H1 (cell line): ENCODE measurements around the gene GAP43. TPM values are rescaled to one million over a fixed set of nuclear protein-coding genes. Genes with fewer than 3 reads are reported as not detected.

Experiments used
- CTCF ChIA-PET: fragments of 300-600 bp; sonication (Branson Sonifier 250); formaldehyde crosslinking; loops from one replicate; lab custom pipeline; 2021; ENCODE audit not compliant: partially characterized antibody; lab: Charles Lee
- POLR2A ChIA-PET: fragments of 300-600 bp; sonication (Branson Sonifier 250); formaldehyde crosslinking; loops from one replicate; lab custom pipeline; 2021; ENCODE audit warnings: inconsistent platforms; ENCODE audit not compliant: partially characterized antibody; lab: Charles Lee
- DNase-seq, 2 experiments: peaks; one replicate each; pipeline versions ENCODE4 v3.0.0 to v3.0.0-alpha.2; 2010 to 2022; ENCODE audit warnings: low spot score in 2 of 2, low read depth in 1 of 2, mixed read lengths in 1 of 2
- FAIRE-seq: peaks from 2 replicates; lab custom pipeline; 2011; peaks lifted over from hg19 to GRCh38; lab: Jason Lieb, UNC
- H2AFZ ChIP-seq: 2 replicates; pipeline ENCODE4 v1.8.1; 2012; ENCODE audit warnings: low read length, inconsistent platforms
- H2AK5ac ChIP-seq: 2 replicates; pipeline ENCODE4 v1.6.1; 2013; ENCODE audit warnings: low read depth, low read length
- H2BK120ac ChIP-seq: replicated peaks from 2 replicates; pipeline ENCODE3; 2013; ENCODE audit warnings: low read depth, low read length, inconsistent platforms
- H2BK12ac ChIP-seq: 2 replicates; pipeline ENCODE4 v1.6.1; 2013; ENCODE audit warnings: low read depth, low read length
- H2BK15ac ChIP-seq: 2 replicates; pipeline ENCODE4 v1.6.1; 2013; ENCODE audit warnings: low read length
- H2BK20ac ChIP-seq: 2 replicates; pipeline ENCODE4 v1.6.1; 2013; ENCODE audit warnings: low read length
- H2BK5ac ChIP-seq: 2 replicates; pipeline ENCODE4 v1.6.1; 2013; ENCODE audit warnings: low read depth, low read length
- H3K14ac ChIP-seq: 2 replicates; pipeline ENCODE4 v1.6.1; 2013; ENCODE audit warnings: inconsistent platforms; ENCODE audit not compliant: insufficient read length
- H3K18ac ChIP-seq: 2 replicates; pipeline ENCODE4 v1.6.1; 2013; ENCODE audit warnings: low read length; ENCODE audit errors: extremely low read depth
- H3K23ac ChIP-seq: 2 replicates; pipeline ENCODE4 v1.6.1; 2013; ENCODE audit warnings: inconsistent platforms; ENCODE audit not compliant: insufficient read length
- H3K23me2 ChIP-seq: 2 replicates; pipeline ENCODE4 v1.6.1; 2013; ENCODE audit warnings: low read depth, low read length
- H3K27ac ChIP-seq: 2 replicates; pipeline ENCODE4 v1.6.1; 2011; ENCODE audit warnings: low read depth, low read length, inconsistent platforms
- H3K27me3 ChIP-seq, 4 experiments: replicated peaks in 1 of 4; 1 replicate in 1 of 4; 2 replicates in 3 of 4; pipeline versions ENCODE4 v1.6.1 to v1.8.1; 2011 to 2013; ENCODE audit warnings: low read length in 3 of 4, mild to moderate bottlenecking in 3 of 4, inconsistent platforms in 2 of 4, mixed read lengths in 2 of 4, moderate library complexity in 1 of 4; ENCODE audit not compliant: control insufficient read depth in 3 of 4, insufficient read depth in 3 of 4; ENCODE audit errors: extremely low read depth in 1 of 4
- H3K36me3 ChIP-seq, 4 experiments: 2 replicates each; pipeline versions ENCODE4 v1.6.1 to v1.8.1; 2011 to 2013; ENCODE audit warnings: mild to moderate bottlenecking in 4 of 4, low read length in 3 of 4, moderate library complexity in 2 of 4, control low read depth in 1 of 4, inconsistent platforms in 1 of 4; ENCODE audit not compliant: insufficient read depth in 4 of 4, control insufficient read depth in 2 of 4
- H3K4ac ChIP-seq: replicated peaks from 2 replicates; pipeline ENCODE3; 2013; ENCODE audit warnings: low read length, low read depth, mixed read lengths, inconsistent platforms; ENCODE audit not compliant: insufficient read length
- H3K4me1 ChIP-seq, 4 experiments: replicated peaks in 1 of 4; 1 replicate in 1 of 4; 2 replicates in 3 of 4; pipeline versions ENCODE4 v1.6.1 to v1.8.1; 2011 to 2013; ENCODE audit warnings: low read length in 3 of 4, inconsistent platforms in 2 of 4, mixed read lengths in 1 of 4; ENCODE audit not compliant: insufficient read depth in 4 of 4, control insufficient read depth in 3 of 4
- H3K4me2 ChIP-seq, 2 experiments: 2 replicates each; pipeline versions ENCODE4 v1.6.1 to v1.8.1; 2011 to 2013; ENCODE audit warnings: low read depth in 2 of 2, low read length in 2 of 2, control low read depth in 1 of 2, inconsistent platforms in 1 of 2, mild to moderate bottlenecking in 1 of 2; ENCODE audit not compliant: insufficient read depth in 1 of 2
- H3K4me3 ChIP-seq, 4 experiments: fragments of 200-600, 300-600 bp in 1 of 4; sonication (generic), shearing (Covaris generic), sonication (Bioruptor Twin) in 1 of 4; 2 replicates each; pipeline versions ENCODE4 v1.5.1 to v1.8.1; 2011 to 2016; ENCODE audit warnings: low read length in 4 of 4, low read depth in 3 of 4, control low read depth in 2 of 4, inconsistent platforms in 2 of 4, mild to moderate bottlenecking in 2 of 4, mixed read lengths in 1 of 4, moderate library complexity in 1 of 4; ENCODE audit not compliant: insufficient read depth in 2 of 4; ENCODE audit errors: extremely low read depth in 1 of 4
- H3K56ac ChIP-seq: replicated peaks from 2 replicates; pipeline ENCODE3; 2013; ENCODE audit warnings: low read depth, mild to moderate bottlenecking, mixed read lengths, low read length, inconsistent platforms; ENCODE audit not compliant: insufficient read length
- H3K79me1 ChIP-seq: 2 replicates; pipeline ENCODE4 v1.6.1; 2013; ENCODE audit warnings: low read depth, low read length, control low read depth
- H3K79me2 ChIP-seq, 2 experiments: 2 replicates each; pipeline versions ENCODE4 v1.6.1 to v1.8.1; 2012 to 2013; ENCODE audit warnings: low read length in 2 of 2, mild to moderate bottlenecking in 2 of 2, inconsistent platforms in 1 of 2; ENCODE audit not compliant: insufficient read depth in 2 of 2, control insufficient read depth in 1 of 2
- H3K9ac ChIP-seq, 4 experiments: replicated peaks in 1 of 4; 1 replicate in 1 of 4; 2 replicates in 3 of 4; pipeline versions ENCODE4 v1.6.1 to v1.8.1; 2011 to 2013; ENCODE audit warnings: low read depth in 3 of 4, low read length in 3 of 4, control low read depth in 2 of 4, mild to moderate bottlenecking in 2 of 4, moderate library complexity in 2 of 4, inconsistent platforms in 1 of 4; ENCODE audit errors: extremely low read depth in 1 of 4
- H3K9me3 ChIP-seq, 2 experiments: 2 replicates each; pipeline versions ENCODE4 v1.6.1 to v1.8.1; 2012 to 2013; ENCODE audit warnings: mild to moderate bottlenecking in 2 of 2, moderate library complexity in 2 of 2, control low read depth in 1 of 2, inconsistent platforms in 1 of 2, low read depth in 1 of 2, low read length in 1 of 2, mixed read lengths in 1 of 2; ENCODE audit not compliant: insufficient read depth in 2 of 2
- H4K20me1 ChIP-seq, 2 experiments: replicated peaks in 1 of 2; 2 replicates each; pipeline versions ENCODE3 to v1.8.1; 2011 to 2013; ENCODE audit warnings: inconsistent platforms in 2 of 2, low read length in 2 of 2, mild to moderate bottlenecking in 1 of 2; ENCODE audit not compliant: insufficient read depth in 2 of 2, control insufficient read depth in 1 of 2
- H4K5ac ChIP-seq: 2 replicates; pipeline ENCODE4 v1.6.1; 2013; ENCODE audit warnings: low read length, low read depth, mixed read lengths, inconsistent platforms; ENCODE audit not compliant: insufficient read length
- H4K8ac ChIP-seq: 2 replicates; pipeline ENCODE4 v1.8.0; 2013; ENCODE audit warnings: mild to moderate bottlenecking, moderate library complexity, low read length, inconsistent platforms; ENCODE audit not compliant: insufficient read depth; ENCODE audit errors: extremely low read depth
- H4K91ac ChIP-seq: replicated peaks from 2 replicates; pipeline ENCODE3; 2013; ENCODE audit warnings: low read length, mixed read lengths, inconsistent platforms; ENCODE audit not compliant: insufficient read length
- ATF3 ChIP-seq: IDR thresholded peaks from 2 replicates; pipeline ENCODE4 v1.6.1; 2011; ENCODE audit warnings: low read depth, mild to moderate bottlenecking, low read length; ENCODE audit not compliant: insufficient read depth
- CEBPB ChIP-seq: IDR thresholded peaks from 2 replicates; pipeline ENCODE4 v1.6.1; 2012; ENCODE audit warnings: low read depth, low read length
- CHD1 ChIP-seq: IDR thresholded peaks from 2 replicates; pipeline ENCODE4 v1.6.1; 2012; ENCODE audit warnings: low read depth, low read length, improper control_type of control experiment
- CTBP2 ChIP-seq: IDR thresholded peaks from 2 replicates; pipeline ENCODE4 v1.7.0; 2011; ENCODE audit warnings: borderline replicate concordance, mild to moderate bottlenecking, moderate library complexity, mixed read lengths, low read length; ENCODE audit not compliant: insufficient read depth, insufficient read length
- CTCF ChIP-seq, 3 experiments: IDR thresholded peaks; 1 replicate in 2 of 3; 2 replicates in 1 of 3; pipeline versions ENCODE4 v1.5.1 to v1.6.1; 2011; ENCODE audit warnings: low read length in 3 of 3, mild to moderate bottlenecking in 3 of 3, inconsistent platforms in 2 of 3, low read depth in 1 of 3, moderate library complexity in 1 of 3; ENCODE audit not compliant: insufficient read depth in 1 of 3; ENCODE audit errors: control extremely low read depth in 1 of 3
- EP300 ChIP-seq, 2 experiments: IDR thresholded peaks; 1 replicate in 1 of 2; 2 replicates in 1 of 2; pipeline ENCODE4 v1.6.1; 2011 to 2012; ENCODE audit warnings: low read depth in 2 of 2, low read length in 2 of 2, mild to moderate bottlenecking in 2 of 2, borderline replicate concordance in 1 of 2, inconsistent platforms in 1 of 2, moderate library complexity in 1 of 2
- EZH2 ChIP-seq: fragments of 200-600 bp; sonication (generic); IDR thresholded peaks from 2 replicates; pipeline ENCODE4 v1.7.1; 2012; ENCODE audit warnings: low read depth, mild to moderate bottlenecking, moderate library complexity, low read length, inconsistent platforms; ENCODE audit not compliant: severe bottlenecking
- NRF1 ChIP-seq: IDR thresholded peaks from 2 replicates; pipeline ENCODE4 v1.6.1; 2011; ENCODE audit warnings: mild to moderate bottlenecking, low read depth, low read length, improper control_type of control experiment
- WGBS, 2 experiments: shearing (Covaris generic) in 1 of 2; methylation state at CpG; one replicate each; pipeline versions ENCODE4 v1.1.6 to v1.1.7; 2013 to 2015; ENCODE audit warnings: low lambda C conversion rate in 2 of 2, mixed read lengths in 2 of 2, inconsistent platforms in 1 of 2, low coverage in 1 of 2, missing lambda C conversion rate in 1 of 2; ENCODE audit not compliant: insufficient replicate concordance in 2 of 2, insufficient coverage in 1 of 2, insufficient read length in 1 of 2; ENCODE audit errors: extremely low coverage in 1 of 2, missing lambda C conversion rate in 1 of 2; 5-methylcytosine and 5-hydroxymethylcytosine counted together
- polyA plus RNA-seq, 7 experiments: library from polyadenylated mRNA; depleted of rRNA in 3 of 7; stranded (reverse) in 5 of 7; unstranded in 2 of 7; fragments of >200 nt in 5 of 7; fragments of 200-250 nt in 2 of 7; gene quantifications; 1 replicate in 5 of 7; 2 replicates in 1 of 7; 4 replicates in 1 of 7; pipeline versions ENCODE4 v1.2.1 to v1.2.3, GENCODE V29; 2011 to 2013; ENCODE audit warnings: missing spikeins in 2 of 7, mixed read lengths in 2 of 7
- total RNA-seq: library from RNA; stranded (reverse); fragmentation: NEBNext Ultra II Directional; extraction: Animal tissue kit (Norgen Biotek cat#: 25700); gene quantifications from 2 replicates; pipeline ENCODE4 v1.2.1, GENCODE V29; 2021

Gene GAP43
- total and polyA plus RNA-seq, 2 of the 8 experiments (the other 6 are each of a cell fraction or from before 2014, with no cell fraction given), result 11.2 to 21.9 TPM

- no peaks in the 10 kb centered on the region for H3K27me3 ChIP-seq
- no peak overlapping the region for H2BK15ac ChIP-seq
- H3K4me3 ChIP-seq, result no peak overlapping the region
- no peak overlapping the region for H3K14ac ChIP-seq
- no peaks in the 10 kb centered on the region for H3K79me2 ChIP-seq
- no peaks in the 10 kb centered on the region for H3K36me3 ChIP-seq
- no peaks in the 10 kb centered on the region for H3K4me1 ChIP-seq
- H3K4me2 ChIP-seq, result no peak overlapping the region
- H3K27ac ChIP-seq, result no peak overlapping the region
- no peak overlapping the region for H4K8ac ChIP-seq
- no peak overlapping the region for H2BK12ac ChIP-seq
- no peak overlapping the region for H2AFZ ChIP-seq
- H3K18ac ChIP-seq, result no peak overlapping the region
- H3K9ac ChIP-seq, result no peak overlapping the region
- no peak for DNase-seq
- H4K20me1 ChIP-seq, result no peaks in the 10 kb centered on the region
- H3K79me1 ChIP-seq, result no peaks in the 10 kb centered on the region
- no peak for FAIRE-seq
- H2AK5ac ChIP-seq, result no peak overlapping the region
- 87% methylated on average over 1 of the region's 1 CpG; no CpG with 5 or more reads in 1 of the 2 experiments for WGBS, 2 experiments
- H2BK20ac ChIP-seq, result no peak overlapping the region
- CTCF ChIA-PET, result interaction anchor here (1.2 to 1.8 kb wide), 2 partner anchors 20 to 426 kb away, joined by 4 to 6 read pairs; no protein-coding TSS in a partner anchor
- no peak overlapping the region for H3K4ac ChIP-seq
- H4K91ac ChIP-seq, result no peak overlapping the region
- no peaks in the 10 kb centered on the region for H3K23me2 ChIP-seq
- H3K9me3 ChIP-seq, result no peaks in the 10 kb centered on the region
- POLR2A ChIA-PET, result no interaction called here
- no peak overlapping the region for H4K5ac ChIP-seq
- no peak overlapping the region for H2BK5ac ChIP-seq
- H3K56ac ChIP-seq, result no peak overlapping the region
- no peak overlapping the region for H2BK120ac ChIP-seq
- H3K23ac ChIP-seq, result no peak overlapping the region
- no peak for TF ChIP-seq CTBP2
- TF ChIP-seq EZH2, result no peak
- TF ChIP-seq EP300 (IDR thresholded peaks at IDR 0.05; ENCODE audit: borderline replicate concordance in 1 of 2, low read depth in 2 of 2, low read length in 2 of 2), result no peak
- no peak for TF ChIP-seq CEBPB
- no peak for TF ChIP-seq CTCF (IDR thresholded peaks at IDR 0.05; ENCODE audit: control extremely low read depth in 1 of 3, insufficient read depth in 1 of 3, low read depth in 1 of 3, low read length in 3 of 3)
- TF ChIP-seq NRF1, result no peak
- no peak for TF ChIP-seq CHD1
- no peak for TF ChIP-seq ATF3
Measured at GRCh38 chr3:115644391-115644790, 21.1 kb downstream of the GAP43 start.
